Chondrocyte (in vitro differentiated cells): ENCODE measurements around the gene CPNE2. TPM values are rescaled to one million over a fixed set of nuclear protein-coding genes. Genes with fewer than 3 reads are reported as not detected.
"Not testable (repeated sequence)": the region's sequence is repeated elsewhere in the genome, so short reads cannot be mapped to it uniquely, and the experiment has no call there.

Source experiments
- DNase-seq: peaks from one replicate; pipeline ENCODE4 v3.0.0; 2021; ENCODE audit warnings: mixed read lengths, low spot score
- H3K27ac Mint-ChIP-seq: one replicate; pipeline ENCODE4 v1.8.0; 2021; ENCODE audit warnings: mild to moderate bottlenecking, moderate library complexity, mixed read lengths; ENCODE audit not compliant: unreplicated experiment
- H3K27me3 Mint-ChIP-seq: 2 replicates; pipeline ENCODE4 v1.8.0; 2021; ENCODE audit warnings: low read depth, mixed read lengths
- H3K36me3 Mint-ChIP-seq: 2 replicates; pipeline ENCODE4 v1.8.0; 2021; ENCODE audit warnings: low read depth, mixed read lengths
- H3K4me1 Mint-ChIP-seq: 2 replicates; pipeline ENCODE4 v1.8.0; 2021; ENCODE audit warnings: low read depth, mild to moderate bottlenecking, mixed read lengths
- H3K4me3 Mint-ChIP-seq: one replicate; pipeline ENCODE4 v1.8.0; 2021; ENCODE audit warnings: mild to moderate bottlenecking, moderate library complexity, mixed read lengths; ENCODE audit not compliant: unreplicated experiment
- H3K9me3 Mint-ChIP-seq: 2 replicates; pipeline ENCODE4 v1.8.0; 2021; ENCODE audit warnings: low read depth, mixed read lengths
- CTCF ChIP-seq: fragments of 200-600 bp; sonication (generic); IDR thresholded peaks from 2 replicates; pipeline ENCODE4 v1.5.0; 2021; ENCODE audit warnings: antibody characterized with exemption, mild to moderate bottlenecking, moderate library complexity
- total RNA-seq: library from RNA; stranded (reverse); gene quantifications from 3 replicates; pipeline ENCODE4 v1.2.1, GENCODE V29; 2021

Gene CPNE2
- total RNA-seq, 1 donor from 2014 or later, result 21.8 TPM

GRCh38 chr16:57093666-57094564 is 1.5 kb downstream of the CPNE2 start:
- TF ChIP-seq CTCF, result no peak
- H3K27ac Mint-ChIP-seq, result no peak overlapping the region
- DNase-seq, result no peak
- no peaks in the 10 kb centered on the region for H3K27me3 Mint-ChIP-seq
- H3K9me3 Mint-ChIP-seq, result no peaks in the 10 kb centered on the region
- no peaks in the 10 kb centered on the region for H3K36me3 Mint-ChIP-seq
- peak overlapping the region; percentile 74 for H3K4me3 Mint-ChIP-seq
- peaks cover 19% of the 10 kb centered on the region for H3K4me1 Mint-ChIP-seq

DNA sequence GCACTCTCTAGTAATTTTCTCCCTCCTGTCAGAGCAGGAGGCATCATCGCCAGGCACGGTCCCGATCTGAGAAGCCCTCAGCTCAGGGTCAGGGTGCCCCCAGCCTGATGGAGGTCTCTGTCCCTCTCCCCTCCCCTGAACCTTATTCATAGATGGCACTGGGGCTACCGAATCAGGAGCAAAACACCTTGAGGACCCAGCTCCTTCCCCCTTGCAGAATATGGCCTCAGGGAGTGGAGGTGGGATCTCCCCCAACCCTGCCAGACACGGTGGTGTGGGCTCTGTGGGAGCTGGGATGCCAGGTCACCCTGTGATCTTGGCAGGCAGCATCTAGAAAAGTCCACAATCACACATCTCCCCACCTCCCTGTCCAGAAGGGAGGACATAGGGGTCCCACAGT is 2.5 kb downstream of the CPNE2 start:
- Mint-ChIP-seq H3K4me3 (no peak overlapping the region), H3K4me1 (peaks cover 19% of the 10 kb centered on the region), H3K36me3 (no peaks in the 10 kb centered on the region), H3K27me3 (no peaks in the 10 kb centered on the region), H3K9me3 (no peaks in the 10 kb centered on the region), H3K27ac (no peak overlapping the region)
- no peak for DNase-seq
- no peak for TF ChIP-seq CTCF

- DNase-seq, result no peak
- Mint-ChIP-seq H3K9me3 (no peaks in the 10 kb centered on the region), H3K4me1 (peaks cover 22% of the 10 kb centered on the region), H3K4me3 (no peak overlapping the region), H3K27ac (no peak overlapping the region), H3K36me3 (no peaks in the 10 kb centered on the region), H3K27me3 (no peaks in the 10 kb centered on the region)
- no peak for TF ChIP-seq CTCF
Observed at GRCh38 chr16:57096192-57096591, 3.8 kb downstream of the CPNE2 start.

GRCh38 chr16:57096793-57097192 is 4.4 kb downstream of the CPNE2 start:
- DNase-seq, result no peak
- no peak for TF ChIP-seq CTCF
- Mint-ChIP-seq H3K27me3 (no peaks in the 10 kb centered on the region), H3K27ac (no peak overlapping the region), H3K36me3 (no peaks in the 10 kb centered on the region), H3K4me1 (peaks cover 16% of the 10 kb centered on the region), H3K9me3 (no peaks in the 10 kb centered on the region), H3K4me3 (no peak overlapping the region)

GRCh38 chr16:57098188-57098841 is 5.9 kb downstream of the CPNE2 start:
- Mint-ChIP-seq H3K36me3 (no peaks in the 10 kb centered on the region), H3K27ac (no peak overlapping the region), H3K27me3 (no peaks in the 10 kb centered on the region), H3K9me3 (no peaks in the 10 kb centered on the region), H3K4me1 (peaks cover 13% of the 10 kb centered on the region), H3K4me3 (no peak overlapping the region)
- DNase-seq, result no peak
- no peak for TF ChIP-seq CTCF

- H3K27me3 Mint-ChIP-seq, H3K4me3 Mint-ChIP-seq, DNase-seq, H3K36me3 Mint-ChIP-seq, H3K27ac Mint-ChIP-seq, H3K9me3 Mint-ChIP-seq: not testable (repeated sequence)
- peaks cover 12% of the 10 kb centered on the region for H3K4me1 Mint-ChIP-seq
Observed at GRCh38 chr16:57099965-57100364, 7.6 kb downstream of the CPNE2 start.
